ENCODE results near the gene SAMM50.

- TF ChIP-seq EZH2 (IDR thresholded peaks at IDR 0.05) (no peak), CTCF (IDR thresholded peaks at IDR 0.05) (no peak)
Measured at GRCh38 chr22:43917521-43917920, 37.7 kb upstream of the SAMM50 start.
